Activated CD4-positive, alpha-beta T cell treated with anti-CD3 and anti-CD28 coated beads, Interleukin-10, Interleukin-2, amounts not matched to agents 100 ng/mL and 50 ng/mL, durations not matched to agents 16 hours and 8 hours (primary cell): ENCODE data around the gene CRIM1.
A peak's percentile ranks its signal among the peaks of the same experiment; 100 is the strongest.

Experiments
- DNase-seq: peaks from one replicate; pipeline ENCODE4 v3.0.0-alpha.2; 2020

Gene CRIM1

GRCh38 chr2:36355151-36355889 lies at the start of gene CRIM1:
CRIM1 (plus strand) TSS chr2:36355778; CDS start chr2:36356293, 515 bp downstream.
- DNase-seq: peak; percentile 58

- no peak for DNase-seq
These were observed 48.1 kb upstream of the CRIM1 start for GRCh38 chr2:36307441-36307840.

GRCh38 chr2:36310444-36310843 lies 45.1 kb upstream of the CRIM1 start:
- peak; percentile 43 for DNase-seq

- no peak for DNase-seq
These were observed 37.0 kb upstream of the CRIM1 start for GRCh38 chr2:36318547-36318946.

- DNase-seq: no peak
These were observed 33.5 kb upstream of the CRIM1 start for GRCh38 chr2:36322108-36322507.

- no peak for DNase-seq
These were observed 29.3 kb upstream of the CRIM1 start for GRCh38 chr2:36326286-36326685.

GRCh38 chr2:36329251-36329650 lies 26.3 kb upstream of the CRIM1 start:
- no peak for DNase-seq

GRCh38 chr2:36329746-36330472 lies 25.7 kb upstream of the CRIM1 start:
- DNase-seq: no peak

- DNase-seq: no peak
These were observed 24.8 kb upstream of the CRIM1 start for GRCh38 chr2:36330473-36331395.

- DNase-seq: peak; percentile 30
These were observed 22.1 kb upstream of the CRIM1 start for GRCh38 chr2:36333350-36334012.

GRCh38 chr2:36335597-36335996 lies 20.0 kb upstream of the CRIM1 start:
- DNase-seq: no peak

GRCh38 chr2:36336321-36336720 lies 19.3 kb upstream of the CRIM1 start:
- DNase-seq: no peak

GRCh38 chr2:36337354-36337753 lies 18.2 kb upstream of the CRIM1 start:
- peak; percentile 74 for DNase-seq

- DNase-seq: no peak
These were observed 17.3 kb upstream of the CRIM1 start for GRCh38 chr2:36338124-36338826.

- no peak for DNase-seq
These were observed 16.8 kb upstream of the CRIM1 start for GRCh38 chr2:36338827-36339145.

- no peak for DNase-seq
These were observed 15.9 kb upstream of the CRIM1 start for GRCh38 chr2:36339607-36340218.

- DNase-seq: no peak
These were observed 12.0 kb upstream of the CRIM1 start for GRCh38 chr2:36343606-36344005.

- no peak for DNase-seq
These were observed 6.9 kb upstream of the CRIM1 start for GRCh38 chr2:36348721-36349120.

- DNase-seq: no peak
These were observed 4.3 kb upstream of the CRIM1 start for GRCh38 chr2:36351291-36351690.

- peak; percentile 42 for DNase-seq
These were observed 3.7 kb upstream of the CRIM1 start for GRCh38 chr2:36351736-36352349.

GRCh38 chr2:36352701-36353100 lies 2.9 kb upstream of the CRIM1 start:
- no peak for DNase-seq
